NT2/D1 (cell line): ENCODE measurements around the gene PCYT2.

Experiments
- YY1 ChIP-seq: IDR thresholded peaks from 2 replicates; pipeline ENCODE4 v1.6.1; 2011; ENCODE audit not compliant: insufficient read length, insufficient read depth
- ZNF274 ChIP-seq: IDR thresholded peaks from 2 replicates; pipeline ENCODE4 v1.6.1; 2011; ENCODE audit warnings: mild to moderate bottlenecking, low read depth, low read length

DNA sequence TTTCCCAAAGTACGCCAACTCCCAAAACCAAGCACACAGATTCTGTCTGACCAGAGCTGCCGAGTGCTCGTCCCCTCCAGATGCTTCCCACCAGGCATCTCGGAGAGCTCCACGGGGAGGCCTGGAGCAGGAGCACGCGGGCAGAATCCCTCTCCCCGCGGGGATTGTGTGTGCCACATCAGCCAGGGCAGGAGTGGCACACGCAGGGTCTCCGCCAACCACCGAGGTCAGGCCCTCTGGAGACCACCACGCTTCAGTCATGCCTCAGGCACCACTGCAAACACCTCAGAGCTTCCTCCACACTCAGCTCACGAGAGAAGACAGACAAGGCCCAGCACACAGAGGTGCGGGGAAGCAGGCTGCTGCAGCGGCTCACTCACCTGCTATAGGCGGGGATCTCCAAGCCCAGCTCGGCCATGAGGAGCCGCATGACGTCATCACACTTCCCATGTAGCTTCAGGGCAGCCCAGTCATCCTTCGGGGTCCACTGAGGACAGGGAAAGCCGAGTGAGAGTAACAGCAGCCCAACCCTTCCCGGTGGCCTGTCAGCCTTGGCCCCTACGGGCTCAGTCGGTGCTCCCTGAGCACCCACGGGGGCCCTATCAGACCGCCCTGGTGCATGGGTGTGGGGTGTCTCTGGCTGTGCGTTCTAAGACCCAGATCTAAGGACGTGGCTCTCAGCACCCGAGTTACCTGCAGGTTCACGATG is 2.3 kb upstream of the PCYT2 start:
- no peak for TF ChIP-seq YY1
- TF ChIP-seq ZNF274: no peak
